HL-60 (cell line): ENCODE results near the gene ACAD8.

Experiments used
- POLR2AphosphoS5 ChIP-seq: IDR thresholded peaks from 2 replicates; pipeline ENCODE4 v1.6.1; 2012; ENCODE audit warnings: low read depth
- TF ChIP-seq, protein P1 (sequence below): IDR thresholded peaks from one replicate; pipeline ENCODE4 v1.5.1; 2011; ENCODE audit warnings: low read length, control low read depth, inconsistent platforms; ENCODE audit not compliant: insufficient read depth
- TF ChIP-seq, protein P2 (sequence below): IDR thresholded peaks from 2 replicates; pipeline ENCODE4 v1.6.1; 2012; ENCODE audit warnings: low read depth; ENCODE audit not compliant: insufficient replicate concordance

DNA sequence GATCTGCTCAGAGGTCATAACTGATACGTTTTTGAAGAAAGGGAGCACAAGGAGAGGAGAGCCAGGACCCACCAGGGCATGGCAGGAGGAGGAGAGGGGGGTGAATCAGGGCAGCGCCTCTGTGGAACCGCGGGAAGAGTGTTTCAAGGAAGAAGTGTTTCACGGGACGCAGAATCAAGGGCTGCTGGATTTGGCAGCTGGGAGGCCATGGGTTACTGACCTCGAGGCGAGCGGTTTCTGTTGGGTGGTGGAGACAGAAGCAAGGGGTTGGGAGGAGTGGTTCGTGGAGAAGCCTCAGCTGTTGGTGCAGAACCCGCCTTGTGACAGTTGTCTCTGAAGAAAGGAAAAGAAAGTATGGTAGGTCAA lies 15.8 kb upstream of the ACAD8 start:
- TF ChIP-seq, protein P1, sequence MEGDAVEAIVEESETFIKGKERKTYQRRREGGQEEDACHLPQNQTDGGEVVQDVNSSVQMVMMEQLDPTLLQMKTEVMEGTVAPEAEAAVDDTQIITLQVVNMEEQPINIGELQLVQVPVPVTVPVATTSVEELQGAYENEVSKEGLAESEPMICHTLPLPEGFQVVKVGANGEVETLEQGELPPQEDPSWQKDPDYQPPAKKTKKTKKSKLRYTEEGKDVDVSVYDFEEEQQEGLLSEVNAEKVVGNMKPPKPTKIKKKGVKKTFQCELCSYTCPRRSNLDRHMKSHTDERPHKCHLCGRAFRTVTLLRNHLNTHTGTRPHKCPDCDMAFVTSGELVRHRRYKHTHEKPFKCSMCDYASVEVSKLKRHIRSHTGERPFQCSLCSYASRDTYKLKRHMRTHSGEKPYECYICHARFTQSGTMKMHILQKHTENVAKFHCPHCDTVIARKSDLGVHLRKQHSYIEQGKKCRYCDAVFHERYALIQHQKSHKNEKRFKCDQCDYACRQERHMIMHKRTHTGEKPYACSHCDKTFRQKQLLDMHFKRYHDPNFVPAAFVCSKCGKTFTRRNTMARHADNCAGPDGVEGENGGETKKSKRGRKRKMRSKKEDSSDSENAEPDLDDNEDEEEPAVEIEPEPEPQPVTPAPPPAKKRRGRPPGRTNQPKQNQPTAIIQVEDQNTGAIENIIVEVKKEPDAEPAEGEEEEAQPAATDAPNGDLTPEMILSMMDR = no peak
- TF ChIP-seq, protein P2, sequence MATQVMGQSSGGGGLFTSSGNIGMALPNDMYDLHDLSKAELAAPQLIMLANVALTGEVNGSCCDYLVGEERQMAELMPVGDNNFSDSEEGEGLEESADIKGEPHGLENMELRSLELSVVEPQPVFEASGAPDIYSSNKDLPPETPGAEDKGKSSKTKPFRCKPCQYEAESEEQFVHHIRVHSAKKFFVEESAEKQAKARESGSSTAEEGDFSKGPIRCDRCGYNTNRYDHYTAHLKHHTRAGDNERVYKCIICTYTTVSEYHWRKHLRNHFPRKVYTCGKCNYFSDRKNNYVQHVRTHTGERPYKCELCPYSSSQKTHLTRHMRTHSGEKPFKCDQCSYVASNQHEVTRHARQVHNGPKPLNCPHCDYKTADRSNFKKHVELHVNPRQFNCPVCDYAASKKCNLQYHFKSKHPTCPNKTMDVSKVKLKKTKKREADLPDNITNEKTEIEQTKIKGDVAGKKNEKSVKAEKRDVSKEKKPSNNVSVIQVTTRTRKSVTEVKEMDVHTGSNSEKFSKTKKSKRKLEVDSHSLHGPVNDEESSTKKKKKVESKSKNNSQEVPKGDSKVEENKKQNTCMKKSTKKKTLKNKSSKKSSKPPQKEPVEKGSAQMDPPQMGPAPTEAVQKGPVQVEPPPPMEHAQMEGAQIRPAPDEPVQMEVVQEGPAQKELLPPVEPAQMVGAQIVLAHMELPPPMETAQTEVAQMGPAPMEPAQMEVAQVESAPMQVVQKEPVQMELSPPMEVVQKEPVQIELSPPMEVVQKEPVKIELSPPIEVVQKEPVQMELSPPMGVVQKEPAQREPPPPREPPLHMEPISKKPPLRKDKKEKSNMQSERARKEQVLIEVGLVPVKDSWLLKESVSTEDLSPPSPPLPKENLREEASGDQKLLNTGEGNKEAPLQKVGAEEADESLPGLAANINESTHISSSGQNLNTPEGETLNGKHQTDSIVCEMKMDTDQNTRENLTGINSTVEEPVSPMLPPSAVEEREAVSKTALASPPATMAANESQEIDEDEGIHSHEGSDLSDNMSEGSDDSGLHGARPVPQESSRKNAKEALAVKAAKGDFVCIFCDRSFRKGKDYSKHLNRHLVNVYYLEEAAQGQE = no peak
- no peak for TF ChIP-seq POLR2AphosphoS5
